Heart left ventricle (tissue), 16 donors: ENCODE results near the gene RELT. TPM values are rescaled to one million over a fixed set of nuclear protein-coding genes. Genes with fewer than 3 reads are reported as not detected.
A peak's percentile ranks its signal among the peaks of the same experiment; 100 is the strongest.

Experiments used
- ATAC-seq, 4 donors: fragments of 200-7000 bp; cut with Tn5 transposase; one replicate each; pipeline ENCODE4 v1.9.1; 2020 to 2022; ENCODE audit warnings: moderate library complexity in 4 of 4, mild to moderate bottlenecking in 3 of 4, moderate number of reproducible peaks in 1 of 4
- DNase-seq, 5 donors: peaks; one replicate each; pipeline ENCODE4 v3.0.0-alpha.2; 2020
- H3K27ac ChIP-seq, 12 donors: fragments of 200-600 bp; sonication (generic) in 4 of 12; one replicate each; pipeline versions ENCODE4 v1.5.0 to v1.8.0; 2016 to 2022; ENCODE audit warnings: mild to moderate bottlenecking in 2 of 12
- H3K27me3 ChIP-seq, 9 donors: fragments of 200-600 bp; sonication (generic) in 2 of 9; one replicate each; pipeline versions ENCODE4 v1.5.1 to v1.8.0; 2016 to 2022; ENCODE audit warnings: mild to moderate bottlenecking in 3 of 9
- H3K36me3 ChIP-seq, 9 donors: fragments of 200-600 bp; sonication (generic) in 2 of 9; one replicate each; pipeline versions ENCODE4 v1.5.0 to v1.8.0; 2018 to 2022; ENCODE audit warnings: mild to moderate bottlenecking in 2 of 9
- H3K4me1 ChIP-seq, 12 donors: fragments of 200-600 bp; sonication (generic) in 4 of 12; one replicate each; pipeline versions ENCODE4 v1.5.0 to v1.8.0; 2016 to 2022; ENCODE audit warnings: mild to moderate bottlenecking in 3 of 12
- H3K4me3 ChIP-seq, 12 donors: fragments of 200-600 bp; sonication (generic) in 4 of 12; one replicate each; pipeline versions ENCODE4 v1.5.0 to v1.8.0; 2017 to 2022; ENCODE audit warnings: mild to moderate bottlenecking in 9 of 12, moderate library complexity in 4 of 12
- H3K9me3 ChIP-seq, 12 donors: fragments of 200-600 bp; sonication (generic) in 4 of 12; one replicate each; pipeline versions ENCODE4 v1.5.0 to v1.8.0; 2016 to 2022; ENCODE audit warnings: mild to moderate bottlenecking in 1 of 12
- POLR2A ChIP-seq, 2 donors: fragments of 450-650 bp; IDR thresholded peaks; one replicate each; pipeline ENCODE4 v1.6.1; 2017; ENCODE audit warnings: antibody characterized with exemption in 2 of 2, mild to moderate bottlenecking in 2 of 2, moderate library complexity in 2 of 2
- WGBS, 4 donors: extraction: QIAGEN DNeasy Blood & Tissue Kit in 2 of 4; methylation state at CpG; one replicate each; pipeline versions ENCODE4 v1.1.5 to v1.1.7; 2013 to 2018; 5-methylcytosine and 5-hydroxymethylcytosine counted together
- intact Hi-C, 10 donors: fragments of 100-400 bp; cut with DNase I; formaldehyde crosslinking; loops; one replicate each; pipeline versions ENCODE4 v1.11.1 to v1.14.2; 2022
- polyA plus RNA-seq, 2 donors: library from polyadenylated mRNA; stranded (reverse); fragments of 200-250 nt; gene quantifications; one replicate each; pipeline ENCODE4 v1.2.3, GENCODE V29; 2013
- total RNA-seq, 9 donors: library from RNA; depleted of rRNA in 2 of 9; stranded (reverse); fragments of >200 nt in 2 of 9; fragmentation: NEBNext Ultra II Directional in 3 of 9; extraction: Animal tissue kit (Norgen Biotek cat#: 25700) in 3 of 9; gene quantifications; one replicate each; pipeline versions ENCODE4 v1.1.0 to v1.2.4, GENCODE V29; 2016 to 2023
- TF ChIP-seq, protein P1 (sequence below), 12 donors: fragments of 200-600 bp; sonication (generic) in 4 of 12; IDR thresholded peaks; one replicate each; pipeline versions ENCODE4 v1.5.0 to v1.8.0; 2018 to 2022; ENCODE audit warnings: antibody characterized with exemption in 12 of 12, mild to moderate bottlenecking in 5 of 12
- donor health status: ischemic (EF 13 %, LVEDD 7.1; RV severe dilation, severe dysfunction).
- donor health status: healthy with polysubstance abuse.
- donor health status: DM: no; HTN: yes; CAD: no.
- donor health status: DM: no; HTN: no; CAD: no.
- donor health status: ischemic (EF 25% LVEDD 6.9; RV normal size, moderate dysfunction).
- donor health status: ischemic (EF 25% LVEDD 5.7; RV mildly dilated, moderate dysfunction).
- donor health status: healthy.
- donor health status: DM: yes; HTN: yes; CAD: no.
- donor health status: ischemic (EF 35%, LVEDD 5.7; RV mildly dilated, moderate dysfunction).
- donor health status: nonischemic (EF 11% LVEDD 7.7; RV severe dilation, severe dysfunction).
- donor health status: DM: yes; HTN: yes; CAD: no.
- donor health status: PGD.
- donor health status: ischemic (EF 29% LVEDD 5.4; RV normal size, mild dysfunction).
- donor health status: nonischemic (EF 23%, LVEDD 6.1; RV moderate dilation, normal function).

The RELT gene
- total and polyA plus RNA-seq, 11 donors: 1.0 to 13.9 (median 2.6) TPM

- intact Hi-C loops: loop anchor here (1.0 to 10.0 kb wide), 10 partner anchors 88 to 258 kb away; partner anchors contain the start of gene FAM168A (in 5 of the 10)
- ATAC-seq: no peak
- Histone ChIP-seq H3K4me3 (no peak overlapping the region), H3K4me1 (peaks cover 0 to 14% (median 7%) of the 10 kb centered on the region in 12 donors), H3K36me3 (peaks cover 0 to 56% (median 28%) of the 10 kb centered on the region in 9 donors), H3K27me3 (no peaks in the 10 kb centered on the region), H3K27ac (peak overlapping the region in 2 of 12 donors; percentile 9 to 13), H3K9me3 (no peaks in the 10 kb centered on the region)
- TF ChIP-seq POLR2A (IDR thresholded peaks at IDR 0.05): no peak
- TF ChIP-seq, protein P1, sequence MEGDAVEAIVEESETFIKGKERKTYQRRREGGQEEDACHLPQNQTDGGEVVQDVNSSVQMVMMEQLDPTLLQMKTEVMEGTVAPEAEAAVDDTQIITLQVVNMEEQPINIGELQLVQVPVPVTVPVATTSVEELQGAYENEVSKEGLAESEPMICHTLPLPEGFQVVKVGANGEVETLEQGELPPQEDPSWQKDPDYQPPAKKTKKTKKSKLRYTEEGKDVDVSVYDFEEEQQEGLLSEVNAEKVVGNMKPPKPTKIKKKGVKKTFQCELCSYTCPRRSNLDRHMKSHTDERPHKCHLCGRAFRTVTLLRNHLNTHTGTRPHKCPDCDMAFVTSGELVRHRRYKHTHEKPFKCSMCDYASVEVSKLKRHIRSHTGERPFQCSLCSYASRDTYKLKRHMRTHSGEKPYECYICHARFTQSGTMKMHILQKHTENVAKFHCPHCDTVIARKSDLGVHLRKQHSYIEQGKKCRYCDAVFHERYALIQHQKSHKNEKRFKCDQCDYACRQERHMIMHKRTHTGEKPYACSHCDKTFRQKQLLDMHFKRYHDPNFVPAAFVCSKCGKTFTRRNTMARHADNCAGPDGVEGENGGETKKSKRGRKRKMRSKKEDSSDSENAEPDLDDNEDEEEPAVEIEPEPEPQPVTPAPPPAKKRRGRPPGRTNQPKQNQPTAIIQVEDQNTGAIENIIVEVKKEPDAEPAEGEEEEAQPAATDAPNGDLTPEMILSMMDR (IDR thresholded peaks at IDR 0.05): no peak
- WGBS, 4 donors: 88 to 93% (median 89%) methylated on average over 5 of the region's 5 CpGs
- no peak for DNase-seq
Measured at GRCh38 chr11:73404506-73405145, 28.4 kb downstream of the RELT start.

- DNase-seq: no peak
- H3K27me3 ChIP-seq: no peaks in the 10 kb centered on the region
- intact Hi-C loops: loop anchor here in 9 of 10 donors (2.0 to 10.0 kb wide), 7 partner anchors 87 to 258 kb away; partner anchors contain the start of gene FAM168A (in 3 of the 9)
- no peaks in the 10 kb centered on the region for H3K9me3 ChIP-seq
- peaks cover 0 to 61% (median 28%) of the 10 kb centered on the region in 9 donors for H3K36me3 ChIP-seq
- 93 to 96% (median 94%) methylated on average over 8 of the region's 8 CpGs for WGBS, 4 donors
- TF ChIP-seq, protein P1 (IDR thresholded peaks at IDR 0.05): no peak
- TF ChIP-seq POLR2A (IDR thresholded peaks at IDR 0.05): no peak
- no peak overlapping the region for H3K4me3 ChIP-seq
- no peak overlapping the region for H3K27ac ChIP-seq
- peaks cover 0 to 13% (median 6%) of the 10 kb centered on the region in 12 donors for H3K4me1 ChIP-seq
- ATAC-seq: no peak
Measured at GRCh38 chr11:73405146-73405510, 28.9 kb downstream of the RELT start.

- no peak for DNase-seq
- 87 to 96% (median 92%) methylated on average over 1 of the region's 1 CpG for WGBS, 4 donors
- Histone ChIP-seq H3K4me1 (peaks cover 0 to 13% (median 6%) of the 10 kb centered on the region in 12 donors), H3K27me3 (no peaks in the 10 kb centered on the region), H3K36me3 (peaks cover 0 to 61% (median 32%) of the 10 kb centered on the region in 9 donors), H3K4me3 (no peak overlapping the region), H3K27ac (no peak overlapping the region), H3K9me3 (no peaks in the 10 kb centered on the region)
- TF ChIP-seq POLR2A (IDR thresholded peaks at IDR 0.05): no peak
- TF ChIP-seq, protein P1 (IDR thresholded peaks at IDR 0.05): no peak
- intact Hi-C loops: loop anchor here in 5 of 10 donors (5.0 to 10.0 kb wide), 3 partner anchors 86 to 219 kb away; partner anchors contain the start of gene FAM168A (in 2 of the 5)
- no peak for ATAC-seq
Measured at GRCh38 chr11:73406131-73406530, 29.9 kb downstream of the RELT start.

DNA sequence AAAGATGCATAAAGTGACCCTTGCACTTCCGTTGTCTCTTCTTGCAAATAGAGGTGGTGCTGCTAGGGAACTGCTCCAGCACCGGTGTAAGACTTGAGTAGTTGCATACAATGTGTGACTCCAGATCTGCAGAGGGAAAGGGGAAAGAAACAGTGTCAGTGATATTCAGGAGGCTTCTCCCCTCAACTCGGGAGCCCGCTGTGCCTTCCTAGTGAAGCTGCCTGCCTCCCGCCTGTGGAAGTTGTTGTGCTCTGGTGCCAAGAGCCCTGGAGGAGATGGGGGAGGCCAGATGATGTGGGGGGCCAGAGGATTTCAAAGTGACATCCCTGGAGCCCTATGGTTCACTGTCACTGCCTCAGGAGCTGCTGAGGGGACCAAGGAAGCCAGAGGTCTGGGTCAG, 30.4 kb downstream of the RELT start:
- Histone ChIP-seq H3K27ac (no peak overlapping the region), H3K27me3 (no peaks in the 10 kb centered on the region), H3K4me3 (no peak overlapping the region), H3K4me1 (peaks cover 0 to 13% (median 6%) of the 10 kb centered on the region in 12 donors), H3K9me3 (no peaks in the 10 kb centered on the region), H3K36me3 (peaks cover 0 to 61% (median 32%) of the 10 kb centered on the region in 9 donors)
- ATAC-seq (no peak), DNase-seq (no peak)
- TF ChIP-seq, protein P1 (IDR thresholded peaks at IDR 0.05): no peak
- no peak for TF ChIP-seq POLR2A (IDR thresholded peaks at IDR 0.05)
- intact Hi-C loops: loop anchor here in 5 of 10 donors (5.0 to 10.0 kb wide), 3 partner anchors 86 to 218 kb away; partner anchors contain the start of gene FAM168A (in 2 of the 5)
- 87 to 93% (median 87%) methylated on average over 5 of the region's 5 CpGs for WGBS, 4 donors
